Stomach (tissue), 9 donors: ENCODE results near the gene WWOX. TPM values are rescaled to one million over a fixed set of nuclear protein-coding genes. Genes with fewer than 3 reads are reported as not detected.

Experiments
- DNase-seq, 2 donors: peaks; one replicate each; pipeline versions ENCODE4 v3.0.0 to v3.0.0-alpha.2; 2013 to 2019
- H3K27ac ChIP-seq, 5 donors: fragments of 200-600 bp in 4 of 5; sonication (generic) in 4 of 5; one replicate each; pipeline ENCODE4 v1.5.1; 2013 to 2019; ENCODE audit warnings: mild to moderate bottlenecking in 1 of 5, moderate library complexity in 1 of 5
- H3K27me3 ChIP-seq, 3 donors: fragments of 200-600 bp; sonication (generic); one replicate each; pipeline ENCODE4 v1.5.1; 2017 to 2019; ENCODE audit warnings: mixed run types in 1 of 3
- H3K36me3 ChIP-seq, 4 donors: fragments of 200-600 bp; sonication (generic); 1 replicate in 3 of 4; 2 replicates in 1 of 4; pipeline ENCODE4 v1.5.1; 2016 to 2019
- H3K4me1 ChIP-seq, 4 donors: fragments of 200-600 bp; sonication (generic); one replicate each; pipeline ENCODE4 v1.5.1; 2016 to 2019
- H3K4me3 ChIP-seq, 4 donors: fragments of 200-600 bp; sonication (generic) in 3 of 4; one replicate each; pipeline ENCODE4 v1.5.1; 2016 to 2019; ENCODE audit warnings: mild to moderate bottlenecking in 1 of 4
- H3K9me3 ChIP-seq, 4 donors: fragments of 200-600 bp; sonication (generic); one replicate each; pipeline ENCODE4 v1.5.1; 2016 to 2019
- EP300 ChIP-seq: sonication (generic); formaldehyde crosslinking; IDR thresholded peaks from one replicate; pipeline ENCODE4 v1.6.1; 2017; ENCODE audit warnings: antibody characterized with exemption
- POLR2A ChIP-seq, 4 donors: fragments of 450-650 bp; IDR thresholded peaks; one replicate each; pipeline ENCODE4 v1.6.1; 2016; ENCODE audit warnings: antibody characterized with exemption in 4 of 4, control low read depth in 2 of 4, mild to moderate bottlenecking in 1 of 4, moderate library complexity in 1 of 4
- POLR2AphosphoS5 ChIP-seq, 3 donors: sonication (generic); formaldehyde crosslinking; IDR thresholded peaks; one replicate each; pipeline ENCODE4 v1.6.1; 2016; ENCODE audit warnings: antibody characterized with exemption in 3 of 3
- WGBS, 5 donors: extraction: QIAGEN DNeasy Blood & Tissue Kit in 3 of 5; methylation state at CpG; one replicate each; pipeline versions ENCODE4 v1.1.5 to v1.1.7; 2013 to 2018; 5-methylcytosine and 5-hydroxymethylcytosine counted together
- intact Hi-C: fragments of 100-400 bp; cut with DNase I; formaldehyde crosslinking; loops from one replicate; pipeline ENCODE4 v1.15.1; 2023; ENCODE audit warnings: low total_unique reads
- polyA plus RNA-seq, 3 donors: library from polyadenylated mRNA; stranded (reverse); fragments of 200-250 nt; gene quantifications; one replicate each; pipeline ENCODE4 v1.2.3, GENCODE V29; 2013
- total RNA-seq, 5 donors: library from RNA; depleted of rRNA; stranded (reverse); fragments of >200 nt; gene quantifications; one replicate each; pipeline versions ENCODE4 v1.1.0 to v1.2.3, GENCODE V29; 2014 to 2016
- TF ChIP-seq, protein P1 (sequence below), 7 experiments: fragments of 450-650 bp in 4 of 7; fragments of 200-600 bp in 3 of 7; sonication (generic) in 3 of 7; IDR thresholded peaks; one replicate each; pipeline ENCODE4 v1.5.1; 2016 to 2019; ENCODE audit warnings: antibody characterized with exemption in 7 of 7, control low read depth in 2 of 7, mild to moderate bottlenecking in 1 of 7
- donor health status: healthy with polysubstance abuse.
- donor health status: Bipolar disorder and iron deficiency.
- donor health status: healthy.

The WWOX gene
- total and polyA plus RNA-seq, 8 donors, result 7.7 to 129 (median 48.7) TPM

DNA sequence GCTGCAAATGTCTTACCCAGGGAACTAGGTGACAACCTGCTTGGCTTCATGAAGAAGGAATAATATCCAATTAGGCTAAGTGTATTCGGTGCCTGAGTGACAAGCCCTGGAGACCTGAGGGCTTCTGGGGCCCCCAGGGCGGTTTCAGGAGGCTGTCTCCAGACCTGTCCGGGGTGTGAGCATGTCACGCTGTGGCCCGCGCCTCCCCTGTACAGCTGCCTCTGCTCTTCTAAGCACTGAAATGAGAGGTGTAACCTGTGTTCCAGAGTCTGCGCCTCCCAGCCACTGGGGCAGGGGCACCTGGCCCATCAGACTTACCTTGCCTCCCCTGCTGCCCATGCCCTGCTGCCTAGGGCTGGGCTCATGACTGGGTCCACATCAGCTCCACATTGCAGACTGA is 114.3 kb downstream of the WWOX start:
- TF ChIP-seq POLR2AphosphoS5 (IDR thresholded peaks at IDR 0.05), result no peak
- TF ChIP-seq, protein P1, sequence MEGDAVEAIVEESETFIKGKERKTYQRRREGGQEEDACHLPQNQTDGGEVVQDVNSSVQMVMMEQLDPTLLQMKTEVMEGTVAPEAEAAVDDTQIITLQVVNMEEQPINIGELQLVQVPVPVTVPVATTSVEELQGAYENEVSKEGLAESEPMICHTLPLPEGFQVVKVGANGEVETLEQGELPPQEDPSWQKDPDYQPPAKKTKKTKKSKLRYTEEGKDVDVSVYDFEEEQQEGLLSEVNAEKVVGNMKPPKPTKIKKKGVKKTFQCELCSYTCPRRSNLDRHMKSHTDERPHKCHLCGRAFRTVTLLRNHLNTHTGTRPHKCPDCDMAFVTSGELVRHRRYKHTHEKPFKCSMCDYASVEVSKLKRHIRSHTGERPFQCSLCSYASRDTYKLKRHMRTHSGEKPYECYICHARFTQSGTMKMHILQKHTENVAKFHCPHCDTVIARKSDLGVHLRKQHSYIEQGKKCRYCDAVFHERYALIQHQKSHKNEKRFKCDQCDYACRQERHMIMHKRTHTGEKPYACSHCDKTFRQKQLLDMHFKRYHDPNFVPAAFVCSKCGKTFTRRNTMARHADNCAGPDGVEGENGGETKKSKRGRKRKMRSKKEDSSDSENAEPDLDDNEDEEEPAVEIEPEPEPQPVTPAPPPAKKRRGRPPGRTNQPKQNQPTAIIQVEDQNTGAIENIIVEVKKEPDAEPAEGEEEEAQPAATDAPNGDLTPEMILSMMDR (IDR thresholded peaks at IDR 0.05), result no peak
- TF ChIP-seq POLR2A (IDR thresholded peaks at IDR 0.05), result no peak
- TF ChIP-seq EP300, result no peak
- intact Hi-C loops, result no loop called here
- no peak for DNase-seq
- Histone ChIP-seq H3K36me3 (no peaks in the 10 kb centered on the region), H3K27ac (no peak overlapping the region), H3K27me3 (no peaks in the 10 kb centered on the region), H3K4me3 (no peak overlapping the region), H3K4me1 (peaks cover 3 to 14% (median 8%) of the 10 kb centered on the region in 4 donors), H3K9me3 (no peaks in the 10 kb centered on the region)
- 84 to 99% (median 94%) methylated on average over 7 of the region's 7 CpGs for WGBS, 5 donors

DNA sequence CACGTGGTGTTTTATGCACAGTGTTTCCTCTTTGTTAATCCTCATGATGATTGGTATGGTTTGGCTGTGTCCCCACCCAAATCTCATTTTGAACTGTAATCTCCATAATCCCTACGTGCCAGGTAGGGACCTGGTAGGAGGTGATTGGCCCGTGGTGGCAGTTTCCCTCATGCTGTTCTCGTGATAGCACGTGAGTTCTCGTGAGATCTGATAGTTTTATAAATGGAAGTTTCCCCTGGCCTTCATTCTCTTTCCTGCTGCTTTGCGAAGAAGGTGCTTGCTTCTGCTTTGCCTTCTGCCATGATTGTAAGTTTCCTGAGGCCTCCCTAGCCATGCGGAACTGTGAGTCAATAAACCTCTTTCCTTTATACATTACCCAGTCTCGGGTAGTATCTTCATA is 115.8 kb downstream of the WWOX start:
- Histone ChIP-seq H3K4me3 (no peak overlapping the region), H3K4me1 (peaks cover 2 to 11% (median 6%) of the 10 kb centered on the region in 4 donors), H3K27me3 (no peaks in the 10 kb centered on the region), H3K9me3 (no peaks in the 10 kb centered on the region), H3K27ac (no peak overlapping the region), H3K36me3 (no peaks in the 10 kb centered on the region)
- intact Hi-C loops, result no loop called here
- 89 to 95% (median 93%) methylated on average over 9 of the region's 9 CpGs for WGBS, 5 donors
- TF ChIP-seq EP300 (no peak), POLR2AphosphoS5 (IDR thresholded peaks at IDR 0.05) (no peak), POLR2A (IDR thresholded peaks at IDR 0.05) (no peak)
- TF ChIP-seq, protein P1 (IDR thresholded peaks at IDR 0.05), result no peak
- no peak for DNase-seq

DNA sequence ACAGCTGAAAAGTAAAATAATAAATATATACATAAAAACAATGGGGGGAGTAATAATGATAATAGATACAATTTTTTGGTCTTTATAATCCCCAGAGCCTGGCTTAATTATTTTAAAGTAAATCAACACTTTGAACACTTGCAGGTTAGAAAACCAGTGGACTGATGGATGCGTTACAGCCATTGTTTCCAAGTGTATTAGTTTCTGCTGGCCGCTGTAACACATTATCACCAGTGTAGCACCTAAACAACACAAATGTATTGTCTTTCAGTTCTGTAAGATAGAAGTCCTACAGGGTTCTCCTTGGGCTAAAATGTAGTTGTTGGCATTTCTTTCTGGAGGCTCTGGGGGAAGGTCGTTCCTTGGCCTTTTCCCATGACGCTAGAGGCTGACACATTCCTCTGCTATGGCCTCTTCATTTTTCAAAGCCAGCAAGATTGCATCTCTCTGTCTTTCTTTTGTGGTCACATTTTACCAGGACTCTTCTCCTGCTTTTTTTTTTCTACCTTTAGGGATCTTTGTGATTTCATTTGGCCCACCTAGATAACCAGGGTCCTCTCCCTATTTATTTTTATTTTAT is 116.8 kb downstream of the WWOX start:
- H3K4me1 ChIP-seq, result peaks cover 0 to 6% (median 2%) of the 10 kb centered on the region in 4 donors
- WGBS, 5 donors, result 95 to 98% (median 98%) methylated on average over 4 of the region's 4 CpGs
- no peak overlapping the region for H3K4me3 ChIP-seq
- H3K27me3 ChIP-seq, result no peaks in the 10 kb centered on the region
- no peaks in the 10 kb centered on the region for H3K36me3 ChIP-seq
- no peak overlapping the region for H3K27ac ChIP-seq
- H3K9me3 ChIP-seq, result no peaks in the 10 kb centered on the region
- no peak for DNase-seq
- intact Hi-C loops, result no loop called here
- TF ChIP-seq, protein P1 (IDR thresholded peaks at IDR 0.05), result no peak
- TF ChIP-seq POLR2A (IDR thresholded peaks at IDR 0.05) (no peak), POLR2AphosphoS5 (IDR thresholded peaks at IDR 0.05) (no peak)

DNA sequence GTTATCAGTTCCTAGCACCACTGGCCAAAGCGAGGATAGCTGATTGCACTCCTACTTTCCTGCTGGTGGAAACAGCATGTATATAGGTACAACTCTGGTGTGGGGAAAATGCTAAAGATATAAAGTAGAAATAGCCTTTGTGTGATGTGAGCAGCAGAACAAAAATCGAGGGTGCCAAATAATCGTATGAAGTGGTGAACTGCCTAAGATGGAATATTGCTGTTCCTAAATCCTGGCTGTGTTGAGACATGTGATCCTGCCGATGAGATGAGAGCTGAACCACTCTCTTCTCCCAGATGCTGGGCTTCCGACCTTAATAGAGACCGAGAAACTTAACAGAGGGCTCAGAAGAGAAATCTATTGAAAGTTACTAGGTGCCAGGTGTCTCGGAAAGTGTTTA is 117.8 kb downstream of the WWOX start:
- no peak overlapping the region for H3K27ac ChIP-seq
- H3K9me3 ChIP-seq, result no peaks in the 10 kb centered on the region
- H3K36me3 ChIP-seq, result no peaks in the 10 kb centered on the region
- no peaks in the 10 kb centered on the region for H3K4me1 ChIP-seq
- no peak overlapping the region for H3K4me3 ChIP-seq
- no peaks in the 10 kb centered on the region for H3K27me3 ChIP-seq
- TF ChIP-seq, protein P1 (IDR thresholded peaks at IDR 0.05), result no peak
- TF ChIP-seq EP300 (no peak), POLR2AphosphoS5 (IDR thresholded peaks at IDR 0.05) (no peak), POLR2A (IDR thresholded peaks at IDR 0.05) (no peak)
- DNase-seq, result no peak
- WGBS, 5 donors, result 87 to 94% (median 90%) methylated on average over 7 of the region's 7 CpGs
- intact Hi-C loops, result no loop called here
